ENCODE results near the gene FXYD3. TPM values are rescaled to one million over a fixed set of nuclear protein-coding genes. Genes with fewer than 3 reads are reported as not detected.
"Not testable (repeated sequence)": the region's sequence is repeated elsewhere in the genome, so short reads cannot be mapped to it uniquely, and the experiment has no call there.

FXYD3 gene
- total RNA-seq, 1 donor from 2014 or later, result not detected

DNA sequence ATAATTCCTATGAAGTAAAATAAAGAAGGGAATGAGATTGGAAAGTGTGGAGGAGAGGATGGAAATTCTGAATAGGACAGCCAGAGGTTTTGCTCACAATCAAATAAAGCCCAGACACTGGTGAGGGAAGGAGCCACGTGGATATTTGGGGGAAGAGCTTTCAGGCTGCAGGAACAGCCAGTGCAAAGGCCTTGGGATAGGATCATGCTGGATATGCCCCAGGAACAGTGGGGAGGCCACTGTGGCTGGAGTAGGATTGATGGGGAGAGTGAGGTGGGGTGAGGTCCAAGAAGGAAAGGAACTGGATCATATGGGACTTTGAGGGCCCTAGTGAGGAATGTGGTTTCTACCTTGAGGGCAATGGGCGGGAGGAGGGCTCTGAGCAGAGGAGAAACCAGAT, 34.8 kb downstream of the FXYD3 start:
- no peak for TF ChIP-seq CTCF (IDR thresholded peaks at IDR 0.05)
- no peaks in the 10 kb centered on the region for H3K36me3 Mint-ChIP-seq (ENCODE audit: unreplicated experiment)
- no peak overlapping the region for H3K4me3 Mint-ChIP-seq (ENCODE audit: unreplicated experiment)
- no peak for DNase-seq (ENCODE audit: extremely low spot score, unreplicated experiment)
- no peaks in the 10 kb centered on the region for H3K27me3 Mint-ChIP-seq (ENCODE audit: unreplicated experiment)
- no peaks in the 10 kb centered on the region for H3K9me3 Mint-ChIP-seq (ENCODE audit: unreplicated experiment)
- peaks cover 50% of the 10 kb centered on the region for H3K4me1 Mint-ChIP-seq (ENCODE audit: unreplicated experiment)
- no peak overlapping the region for H3K27ac Mint-ChIP-seq (ENCODE audit: unreplicated experiment)

DNA sequence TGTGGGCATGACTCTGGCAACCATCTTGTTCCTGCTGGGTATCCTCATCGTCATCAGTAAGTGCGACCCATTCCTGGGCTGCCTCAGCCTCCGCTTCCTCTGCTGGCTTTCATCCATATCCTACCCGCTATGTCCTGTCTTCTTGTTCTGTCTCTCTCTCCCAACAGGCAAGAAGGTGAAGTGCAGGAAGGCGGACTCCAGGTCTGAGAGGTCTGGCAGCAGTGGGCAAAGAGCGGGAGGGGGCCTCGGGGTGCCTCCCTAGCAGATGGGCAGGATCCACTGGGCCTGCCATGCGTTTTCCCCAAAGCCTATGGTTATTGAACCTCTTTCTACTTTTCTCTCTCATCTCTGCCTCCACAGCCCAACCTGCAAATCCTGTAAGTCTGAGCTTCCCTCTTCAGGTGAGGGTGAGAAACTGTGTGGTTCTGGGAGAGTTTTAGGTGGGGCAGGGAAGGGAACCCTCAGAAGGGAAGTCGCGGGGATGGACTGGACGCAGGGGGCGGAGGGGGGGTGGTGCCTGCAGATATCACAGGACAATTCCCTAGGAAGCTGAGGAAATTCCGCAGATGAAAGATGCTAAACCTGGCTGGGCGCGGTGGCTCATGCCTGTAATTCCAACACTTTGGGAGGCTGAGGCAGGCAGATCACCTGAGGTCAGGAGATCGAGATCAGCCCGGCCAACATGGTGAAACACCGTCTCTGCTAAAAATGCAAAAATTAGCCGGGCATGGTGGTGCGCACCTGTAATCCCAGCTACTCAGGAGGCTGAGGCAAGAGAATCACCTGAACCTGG, 35.8 kb downstream of the FXYD3 start:
- Mint-ChIP-seq H3K36me3 (ENCODE audit: unreplicated experiment) (no peaks in the 10 kb centered on the region), H3K27me3 (ENCODE audit: unreplicated experiment) (no peaks in the 10 kb centered on the region), H3K27ac (ENCODE audit: unreplicated experiment) (no peak overlapping the region), H3K9me3 (ENCODE audit: unreplicated experiment) (no peaks in the 10 kb centered on the region), H3K4me3 (ENCODE audit: unreplicated experiment) (no peak overlapping the region), H3K4me1 (ENCODE audit: unreplicated experiment) (peaks cover 56% of the 10 kb centered on the region)
- no peak for DNase-seq (ENCODE audit: extremely low spot score, unreplicated experiment)
- no peak for TF ChIP-seq CTCF (IDR thresholded peaks at IDR 0.05)

GRCh38 chr19:35153129-35153522, 37.5 kb downstream of the FXYD3 start:
- peak overlapping the region; percentile 96 for H3K4me3 Mint-ChIP-seq (ENCODE audit: unreplicated experiment)
- not testable (repeated sequence) for H3K36me3 Mint-ChIP-seq (ENCODE audit: unreplicated experiment); DNase-seq (ENCODE audit: extremely low spot score, unreplicated experiment); H3K27ac Mint-ChIP-seq (ENCODE audit: unreplicated experiment); H3K27me3 Mint-ChIP-seq (ENCODE audit: unreplicated experiment); H3K9me3 Mint-ChIP-seq (ENCODE audit: unreplicated experiment)
- H3K4me1 Mint-ChIP-seq (ENCODE audit: unreplicated experiment), result peaks cover 52% of the 10 kb centered on the region

DNA sequence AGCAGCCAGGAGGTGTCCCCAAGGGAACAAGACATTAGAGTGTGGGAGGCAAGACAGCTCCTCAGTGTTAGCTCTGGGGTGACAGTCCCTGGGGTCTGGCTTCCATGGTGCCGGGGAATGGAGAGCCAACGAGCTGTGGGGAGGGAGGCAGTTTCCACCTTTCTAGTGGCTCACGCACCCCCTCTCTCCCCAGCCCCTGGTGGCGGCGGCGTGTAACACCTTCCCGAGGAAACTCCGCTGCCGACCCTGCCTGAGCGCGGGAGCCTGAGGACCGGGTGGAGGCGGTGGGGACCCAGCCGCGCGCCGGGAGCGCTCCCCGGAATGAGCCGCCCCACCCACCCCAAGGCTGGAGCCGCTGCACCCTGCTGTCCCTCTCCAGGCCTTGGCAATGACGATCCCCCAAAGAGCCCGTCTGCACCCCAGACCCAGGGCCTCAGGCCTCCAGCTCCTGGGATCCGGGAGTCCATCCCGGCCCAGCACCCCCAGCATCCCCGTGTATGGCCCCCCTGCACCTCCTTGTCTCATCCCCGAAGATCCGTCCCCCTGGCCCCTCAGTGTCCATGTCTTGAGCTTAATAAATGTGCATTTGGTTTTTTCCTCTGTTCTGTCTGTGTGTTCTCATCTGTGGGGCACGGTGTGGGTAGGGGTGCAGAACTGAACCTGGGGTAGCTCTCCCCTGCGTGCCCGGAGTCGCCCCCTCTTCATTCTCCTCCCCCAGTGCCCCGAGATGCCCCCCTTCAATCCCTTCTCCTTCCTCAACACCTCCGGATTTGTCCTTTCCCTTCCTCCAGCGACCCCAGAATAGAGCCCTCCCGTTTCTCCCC, 38.3 kb downstream of the FXYD3 start:
- peaks cover 51% of the 10 kb centered on the region for H3K4me1 Mint-ChIP-seq (ENCODE audit: unreplicated experiment)

More for the DNA sequence above, 38.3 kb downstream of the FXYD3 start:
- DNase-seq (ENCODE audit: extremely low spot score, unreplicated experiment), result no peak
- H3K36me3 Mint-ChIP-seq (ENCODE audit: unreplicated experiment), result no peaks in the 10 kb centered on the region
- peak overlapping the region; percentile 96 for H3K4me3 Mint-ChIP-seq (ENCODE audit: unreplicated experiment)
- peak; percentile 65 for TF ChIP-seq CTCF (IDR thresholded peaks at IDR 0.05)
- no peaks in the 10 kb centered on the region for H3K9me3 Mint-ChIP-seq (ENCODE audit: unreplicated experiment)
- H3K27me3 Mint-ChIP-seq (ENCODE audit: unreplicated experiment), result no peaks in the 10 kb centered on the region
- H3K27ac Mint-ChIP-seq (ENCODE audit: unreplicated experiment), result peak overlapping the region; percentile 89
